Testis (tissue), 3 donors: ENCODE measurements around the gene MIA. TPM values are rescaled to one million over a fixed set of nuclear protein-coding genes. Genes with fewer than 3 reads are reported as not detected.

Experiments used
- DNase-seq: peaks from one replicate; pipeline ENCODE4 v3.0.0-alpha.2; 2019
- H3K27ac ChIP-seq, 2 donors: fragments of 200-600 bp; sonication (generic); one replicate each; pipeline ENCODE4 v1.5.1; 2019
- H3K27me3 ChIP-seq: fragments of 200-600 bp; sonication (generic); one replicate; pipeline ENCODE4 v1.5.1; 2019
- H3K36me3 ChIP-seq: fragments of 200-600 bp; sonication (generic); one replicate; pipeline ENCODE4 v1.5.1; 2017; ENCODE audit warnings: low read depth; ENCODE audit errors: missing control alignments
- H3K4me1 ChIP-seq: fragments of 200-600 bp; sonication (generic); one replicate; pipeline ENCODE4 v1.5.1; 2019
- H3K4me3 ChIP-seq, 2 donors: fragments of 200-600 bp; sonication (generic); one replicate each; pipeline ENCODE4 v1.5.1; 2017 to 2019
- H3K9me3 ChIP-seq: fragments of 200-600 bp; sonication (generic); one replicate; pipeline ENCODE4 v1.5.1; 2017
- CTCF ChIP-seq, 3 experiments: fragments of 450-650 bp in 2 of 3; fragments of 200-600 bp in 1 of 3; sonication (generic) in 1 of 3; IDR thresholded peaks; one replicate each; pipeline ENCODE4 v1.5.1; 2016 to 2019; ENCODE audit warnings: antibody characterized with exemption in 3 of 3, mild to moderate bottlenecking in 2 of 3, moderate library complexity in 1 of 3
- POLR2A ChIP-seq: fragments of 450-650 bp; IDR thresholded peaks from one replicate; pipeline ENCODE4 v1.6.1; 2017; ENCODE audit warnings: antibody characterized with exemption, mild to moderate bottlenecking, moderate library complexity
- WGBS, 2 donors: methylation state at CpG; one replicate each; pipeline ENCODE4 v1.1.5; 2018; 5-methylcytosine and 5-hydroxymethylcytosine counted together
- intact Hi-C: fragments of 100-400 bp; cut with DNase I; formaldehyde crosslinking; loops from one replicate; pipeline ENCODE4 v1.15.1; 2023; ENCODE audit warnings: low total_unique reads
- polyA plus RNA-seq: library from polyadenylated mRNA; stranded (reverse); fragments of 350-450 nt; fragmentation: Illumina TruSeq; extraction: RNeasy Lipid Tissue Mini Kit (QIAGEN cat#74804); gene quantifications from one replicate; pipeline ENCODE4 v1.2.3, GENCODE V29; 2014; ENCODE audit warnings: low read depth, low replicate concordance; ENCODE audit not compliant: insufficient read depth
- total RNA-seq, 2 donors: library from RNA; depleted of rRNA; stranded (reverse); fragments of >200 nt; gene quantifications; one replicate each; pipeline ENCODE4 v1.2.3, GENCODE V29; 2016

The MIA gene
- total and polyA plus RNA-seq, 3 donors from 2014 or later = 2.4 to 2.9 (median 2.8) TPM

- Histone ChIP-seq H3K9me3 (no peaks in the 10 kb centered on the region), H3K36me3 (no peaks in the 10 kb centered on the region), H3K4me1 (peaks cover 12% of the 10 kb centered on the region), H3K27me3 (no peaks in the 10 kb centered on the region), H3K4me3 (peak within 1 kb of the TSS; percentile 73 to 95), H3K27ac (peak within 1 kb of the TSS; percentile 95 to 96)
- 1 to 2% methylated on average over 32 to 54 of the region's 56 CpGs for WGBS, 2 donors
- peak; percentile 100 for DNase-seq
- TF ChIP-seq POLR2A (peak; percentile 69), CTCF (IDR thresholded peaks at IDR 0.05) (peak in 2 of 3 experiments; percentile 37 to 45)
- intact Hi-C loops = no loop called here
Measured at GRCh38 chr19:40777937-40778705, 2.8 kb downstream of the MIA start, which contains the start of gene RAB4B. Gene RAB4B, plus strand, starts transcription at chr19:40778247. Its CDS starts 129 bp downstream, at chr19:40778376.

GRCh38 chr19:40778706-40779284 is 3.5 kb downstream of the MIA start:
- intact Hi-C loops = no loop called here
- WGBS, 2 donors = 9 to 12% methylated on average over 7 of the region's 7 CpGs
- Histone ChIP-seq H3K4me1 (peaks cover 12% of the 10 kb centered on the region), H3K9me3 (no peaks in the 10 kb centered on the region), H3K27ac (peak overlapping the region; percentile 95 to 96), H3K36me3 (no peaks in the 10 kb centered on the region), H3K4me3 (peak overlapping the region; percentile 73 to 95), H3K27me3 (no peaks in the 10 kb centered on the region)
- no peak for DNase-seq
- TF ChIP-seq POLR2A = no peak
- TF ChIP-seq CTCF (IDR thresholded peaks at IDR 0.05) = no peak

GRCh38 chr19:40780582-40780981 is 5.3 kb downstream of the MIA start:
- Histone ChIP-seq H3K27ac (no peak overlapping the region), H3K36me3 (no peaks in the 10 kb centered on the region), H3K9me3 (no peaks in the 10 kb centered on the region), H3K27me3 (no peaks in the 10 kb centered on the region), H3K4me3 (no peak overlapping the region), H3K4me1 (peaks cover 12% of the 10 kb centered on the region)
- intact Hi-C loops = no loop called here
- no peak for DNase-seq
- TF ChIP-seq POLR2A (no peak), CTCF (IDR thresholded peaks at IDR 0.05) (no peak)
- 94 to 96% methylated on average over 5 of the region's 5 CpGs for WGBS, 2 donors

GRCh38 chr19:40781140-40781539 is 5.8 kb downstream of the MIA start:
- Histone ChIP-seq H3K27me3 (no peaks in the 10 kb centered on the region), H3K27ac (no peak overlapping the region), H3K4me1 (peaks cover 12% of the 10 kb centered on the region), H3K4me3 (no peak overlapping the region), H3K36me3 (no peaks in the 10 kb centered on the region), H3K9me3 (no peaks in the 10 kb centered on the region)
- no peak for DNase-seq
- intact Hi-C loops = no loop called here
- no peak for TF ChIP-seq POLR2A
- no peak for TF ChIP-seq CTCF (IDR thresholded peaks at IDR 0.05)
- 93 to 96% methylated on average over 7 of the region's 7 CpGs for WGBS, 2 donors
